Trophoblast cell (in vitro differentiated cells and primary cell): ENCODE results near the gene TTC31.

Experiments
- DNase-seq, 2 donors: peaks; one replicate each; pipeline ENCODE4 v3.0.0-alpha.2; 2016
- H2AFZ ChIP-seq: 2 replicates; pipeline ENCODE4 v1.6.1; 2013; ENCODE audit warnings: low read length, moderate library complexity, mild to moderate bottlenecking; ENCODE audit not compliant: insufficient read depth, poor library complexity
- H2AK5ac ChIP-seq: 2 replicates; pipeline ENCODE4 v1.6.1; 2013; ENCODE audit warnings: mild to moderate bottlenecking, low read length
- H2BK120ac ChIP-seq: 2 replicates; pipeline ENCODE4 v1.6.1; 2013; ENCODE audit warnings: low read length, mild to moderate bottlenecking, moderate library complexity; ENCODE audit not compliant: insufficient read depth, poor library complexity
- H2BK12ac ChIP-seq: 2 replicates; pipeline ENCODE4 v1.6.1; 2013; ENCODE audit warnings: mild to moderate bottlenecking, low read length, moderate library complexity
- H2BK5ac ChIP-seq: 2 replicates; pipeline ENCODE4 v1.6.1; 2013; ENCODE audit warnings: low read length, low read depth, moderate library complexity, mild to moderate bottlenecking; ENCODE audit not compliant: poor library complexity
- H3K14ac ChIP-seq: 2 replicates; pipeline ENCODE4 v1.6.1; 2013; ENCODE audit warnings: mild to moderate bottlenecking, low read length
- H3K18ac ChIP-seq: 2 replicates; pipeline ENCODE4 v1.6.1; 2013; ENCODE audit warnings: mild to moderate bottlenecking, low read length
- H3K23ac ChIP-seq: 2 replicates; pipeline ENCODE4 v1.6.1; 2013; ENCODE audit warnings: low read length
- H3K27ac ChIP-seq: 2 replicates; pipeline ENCODE4 v1.5.1; 2013; ENCODE audit warnings: low read depth, mild to moderate bottlenecking, inconsistent platforms, low read length, moderate library complexity
- H3K27me3 ChIP-seq: 2 replicates; pipeline ENCODE4 v1.6.1; 2013; ENCODE audit warnings: inconsistent platforms, mild to moderate bottlenecking, low read length, moderate library complexity; ENCODE audit not compliant: insufficient read depth
- H3K36me3 ChIP-seq, 2 experiments: 1 replicate in 1 of 2; 2 replicates in 1 of 2; pipeline ENCODE4 v1.6.1; 2013; ENCODE audit warnings: low read length in 2 of 2, mild to moderate bottlenecking in 2 of 2, moderate library complexity in 1 of 2; ENCODE audit not compliant: insufficient read depth in 2 of 2, control insufficient read depth in 1 of 2
- H3K4ac ChIP-seq: 2 replicates; pipeline ENCODE4 v1.6.1; 2013; ENCODE audit warnings: low read depth, mild to moderate bottlenecking, low read length, moderate library complexity
- H3K4me1 ChIP-seq, 2 experiments: 1 replicate in 1 of 2; 2 replicates in 1 of 2; pipeline ENCODE4 v1.6.1; 2013; ENCODE audit warnings: low read length in 2 of 2, mild to moderate bottlenecking in 2 of 2, moderate library complexity in 1 of 2; ENCODE audit not compliant: insufficient read depth in 2 of 2, control insufficient read depth in 1 of 2
- H3K4me2 ChIP-seq: 2 replicates; pipeline ENCODE4 v1.6.1; 2013; ENCODE audit warnings: inconsistent platforms, mild to moderate bottlenecking, low read length, moderate library complexity
- H3K4me3 ChIP-seq: 2 replicates; pipeline ENCODE4 v1.5.1; 2013; ENCODE audit warnings: mild to moderate bottlenecking, low read depth, low read length, inconsistent platforms
- H3K79me1 ChIP-seq: one replicate; pipeline ENCODE4 v1.6.1; 2013; ENCODE audit warnings: low read length
- H3K79me2 ChIP-seq: 2 replicates; pipeline ENCODE4 v1.6.1; 2013; ENCODE audit warnings: low read length, mild to moderate bottlenecking; ENCODE audit not compliant: control insufficient read depth, insufficient read depth, poor library complexity
- H3K9ac ChIP-seq: 2 replicates; pipeline ENCODE4 v1.6.1; 2013; ENCODE audit warnings: mild to moderate bottlenecking, low read length
- H3K9me3 ChIP-seq: 2 replicates; pipeline ENCODE4 v1.6.1; 2013; ENCODE audit warnings: low read depth, mild to moderate bottlenecking, control low read depth, inconsistent platforms, low read length; ENCODE audit not compliant: insufficient read depth
- H4K12ac ChIP-seq: 2 replicates; pipeline ENCODE4 v1.6.1; 2013; ENCODE audit warnings: low read depth, mild to moderate bottlenecking, low read length, moderate library complexity
- H4K8ac ChIP-seq: 2 replicates; pipeline ENCODE4 v1.6.1; 2013; ENCODE audit warnings: low read depth, mild to moderate bottlenecking, low read length, moderate library complexity
- H4K91ac ChIP-seq: one replicate; pipeline ENCODE4 v1.6.1; 2013; ENCODE audit warnings: low read depth, mild to moderate bottlenecking, low read length, moderate library complexity
- WGBS: extraction: QIAGEN DNeasy Blood & Tissue Kit; methylation state at CpG from one replicate; pipeline ENCODE4 v1.1.7; 2013; ENCODE audit warnings: missing lambda C conversion rate; ENCODE audit not compliant: insufficient read length, insufficient coverage; ENCODE audit errors: extremely low coverage; 5-methylcytosine and 5-hydroxymethylcytosine counted together

Gene TTC31

DNA sequence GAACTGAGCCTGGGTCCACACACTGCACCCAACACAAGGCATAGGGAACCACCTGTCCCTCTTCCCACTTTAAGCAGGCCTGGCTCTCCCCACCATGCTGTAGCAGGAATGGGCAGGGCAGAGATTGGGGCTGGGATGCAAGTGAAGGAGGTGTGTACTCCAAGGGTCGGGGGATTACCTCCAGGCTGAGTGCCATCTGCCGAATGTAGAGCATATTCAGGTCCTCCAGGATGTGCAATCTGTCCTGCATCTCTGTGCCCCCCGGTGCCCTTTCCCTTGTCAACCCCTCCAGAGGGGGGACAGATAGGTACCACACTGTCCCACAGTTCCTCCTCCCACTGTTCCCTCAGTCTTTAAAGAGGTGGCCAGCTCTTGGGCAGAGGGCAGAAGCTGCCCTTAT, 43.5 kb upstream of the TTC31 start:
- WGBS, result no CpG with 5 or more reads among the region's 3 CpGs

DNA sequence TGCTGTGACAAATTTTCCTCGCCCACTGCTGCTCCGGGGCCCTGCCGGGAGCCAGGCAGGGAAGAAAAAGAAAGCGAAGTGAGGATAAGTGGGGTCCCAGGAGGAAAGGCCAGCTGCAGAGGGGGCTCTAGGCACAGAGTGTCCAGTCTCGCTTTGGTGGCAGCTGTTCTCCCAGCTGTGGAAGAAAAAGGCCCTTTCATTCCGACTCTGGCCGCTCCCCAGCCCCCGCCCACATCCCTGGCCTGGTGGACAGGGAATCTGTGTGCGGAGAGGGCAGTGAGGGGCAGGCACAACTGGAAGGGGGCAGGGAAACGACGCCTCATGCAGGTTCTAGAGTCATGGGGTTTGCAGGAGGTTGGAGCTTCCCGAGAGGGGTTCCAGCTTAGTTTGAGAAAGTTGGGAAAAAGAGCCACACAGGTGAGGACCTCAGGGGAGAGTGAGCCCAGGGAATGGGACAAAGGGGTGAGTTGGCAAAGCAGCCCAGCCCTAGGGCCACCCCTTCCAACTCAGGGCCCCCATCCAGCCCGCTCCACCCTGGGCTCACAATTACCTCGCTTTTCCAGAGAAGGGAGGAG, 43.0 kb upstream of the TTC31 start:
- no peaks in the 10 kb centered on the region for H3K27me3 ChIP-seq
- peaks cover 40% of the 10 kb centered on the region for H3K79me2 ChIP-seq
- peak overlapping the region; percentile 91 for H3K14ac ChIP-seq
- peak overlapping the region; percentile 73 for H2BK120ac ChIP-seq
- H3K4me3 ChIP-seq, result peak overlapping the region; percentile 72
- peak overlapping the region; percentile 15 for H2BK12ac ChIP-seq
- peak overlapping the region; percentile 75 for H4K12ac ChIP-seq
- H3K79me1 ChIP-seq, result peaks cover 26% of the 10 kb centered on the region
- DNase-seq, result no peak
- H3K9me3 ChIP-seq, result no peaks in the 10 kb centered on the region
- H3K4me1 ChIP-seq, result peaks cover 14 to 17% of the 10 kb centered on the region in 2 experiments
- H3K36me3 ChIP-seq, result peaks cover 19 to 25% of the 10 kb centered on the region in 2 experiments
- H3K27ac ChIP-seq, result peak overlapping the region; percentile 94
- H4K91ac ChIP-seq, result peak overlapping the region; percentile 95
- H2BK5ac ChIP-seq, result peak overlapping the region; percentile 83
- H3K23ac ChIP-seq, result no peak overlapping the region
- peak overlapping the region; percentile 48 for H2AFZ ChIP-seq
- H3K18ac ChIP-seq, result peak overlapping the region; percentile 83
- no CpG with 5 or more reads among the region's 14 CpGs for WGBS
- peak overlapping the region; percentile 82 for H2AK5ac ChIP-seq
- peak overlapping the region; percentile 78 for H3K4me2 ChIP-seq
- H3K4ac ChIP-seq, result peak overlapping the region; percentile 84
- peak overlapping the region; percentile 90 for H3K9ac ChIP-seq
- peak overlapping the region; percentile 86 for H4K8ac ChIP-seq

More for the DNA sequence above, 43.5 kb upstream of the TTC31 start:
- Histone ChIP-seq H3K4me2 (peak overlapping the region; percentile 78), H2AFZ (no peak overlapping the region), H4K8ac (no peak overlapping the region), H3K79me1 (peaks cover 26% of the 10 kb centered on the region), H3K23ac (no peak overlapping the region), H3K27me3 (no peaks in the 10 kb centered on the region), H3K79me2 (peaks cover 40% of the 10 kb centered on the region), H3K9ac (peak overlapping the region; percentile 90), H2BK5ac (peak overlapping the region; percentile 83), H3K4me1 (peaks cover 14 to 17% of the 10 kb centered on the region in 2 experiments), H4K12ac (no peak overlapping the region), H3K27ac (no peak overlapping the region), H3K36me3 (peaks cover 21 to 27% of the 10 kb centered on the region in 2 experiments), H3K4ac (peak overlapping the region; percentile 84), H2AK5ac (peak overlapping the region; percentile 82), H2BK120ac (no peak overlapping the region), H2BK12ac (no peak overlapping the region), H3K18ac (no peak overlapping the region), H4K91ac (peak overlapping the region; percentile 95), H3K4me3 (peak overlapping the region; percentile 72), H3K14ac (peak overlapping the region; percentile 91), H3K9me3 (no peaks in the 10 kb centered on the region)
- DNase-seq, result no peak

DNA sequence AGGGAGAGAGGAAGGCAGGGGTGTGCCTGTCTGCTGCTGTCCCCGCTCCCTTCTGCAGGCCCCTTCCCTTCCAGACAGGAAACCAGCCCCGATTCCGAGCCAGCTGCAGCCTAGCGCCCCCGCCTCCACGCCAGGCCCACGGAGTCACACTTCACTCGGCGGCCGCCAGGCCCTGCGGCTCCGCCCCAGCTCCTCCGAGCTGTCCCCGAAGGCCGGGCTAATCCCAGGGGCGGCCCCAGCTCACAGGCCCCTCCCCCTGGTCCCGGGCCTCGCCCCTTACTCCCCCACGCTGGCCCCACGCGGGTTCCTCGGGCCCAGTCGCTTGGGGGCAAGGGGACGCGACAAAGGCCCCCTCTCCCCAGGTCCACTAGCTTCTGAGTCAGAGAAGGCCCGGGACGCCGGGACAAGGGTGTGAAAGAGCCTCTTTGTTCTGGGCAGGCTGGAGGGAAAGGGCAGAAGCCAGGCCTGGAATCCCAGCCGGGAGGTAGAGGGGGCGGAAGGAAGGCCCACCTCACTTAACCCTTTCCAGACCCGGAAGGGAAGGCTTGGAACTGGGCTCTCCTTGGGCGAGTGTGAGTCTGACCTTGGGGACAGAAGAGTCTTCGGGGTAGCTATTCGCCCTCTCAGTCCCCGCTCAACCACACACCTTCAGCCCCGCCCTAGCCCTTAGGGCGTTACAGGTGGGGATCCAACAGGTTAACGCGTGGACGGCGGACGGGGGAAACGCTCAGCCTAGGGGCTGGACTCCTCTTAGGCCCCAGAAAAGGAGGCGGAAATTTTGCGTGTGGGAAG, 42.3 kb upstream of the TTC31 start:
- H2BK120ac ChIP-seq, result peak overlapping the region; percentile 73
- H4K12ac ChIP-seq, result peak overlapping the region; percentile 75
- H3K4me3 ChIP-seq, result peak overlapping the region; percentile 84
- H3K23ac ChIP-seq, result no peak overlapping the region
- H2AFZ ChIP-seq, result peak overlapping the region; percentile 48
- H4K8ac ChIP-seq, result peak overlapping the region; percentile 86
- no CpG with 5 or more reads among the region's 45 CpGs for WGBS
- H3K18ac ChIP-seq, result peak overlapping the region; percentile 83
- H3K27me3 ChIP-seq, result no peaks in the 10 kb centered on the region
- H2BK5ac ChIP-seq, result peak overlapping the region; percentile 86
- peak overlapping the region; percentile 84 for H3K4ac ChIP-seq
- peak overlapping the region; percentile 90 for H3K9ac ChIP-seq
- H3K9me3 ChIP-seq, result no peaks in the 10 kb centered on the region
- peak overlapping the region; percentile 82 for H2AK5ac ChIP-seq
- peaks cover 14 to 17% of the 10 kb centered on the region in 2 experiments for H3K4me1 ChIP-seq
- peaks cover 40% of the 10 kb centered on the region for H3K79me2 ChIP-seq
- peak; percentile 64 to 65 for DNase-seq
- peak overlapping the region; percentile 95 for H4K91ac ChIP-seq
- H3K4me2 ChIP-seq, result peak overlapping the region; percentile 78
- H3K36me3 ChIP-seq, result peaks cover 18 to 19% of the 10 kb centered on the region in 2 experiments
- H3K27ac ChIP-seq, result peak overlapping the region; percentile 94
- no peak overlapping the region for H2BK12ac ChIP-seq
- H3K79me1 ChIP-seq, result peaks cover 26% of the 10 kb centered on the region
- H3K14ac ChIP-seq, result peak overlapping the region; percentile 91

DNA sequence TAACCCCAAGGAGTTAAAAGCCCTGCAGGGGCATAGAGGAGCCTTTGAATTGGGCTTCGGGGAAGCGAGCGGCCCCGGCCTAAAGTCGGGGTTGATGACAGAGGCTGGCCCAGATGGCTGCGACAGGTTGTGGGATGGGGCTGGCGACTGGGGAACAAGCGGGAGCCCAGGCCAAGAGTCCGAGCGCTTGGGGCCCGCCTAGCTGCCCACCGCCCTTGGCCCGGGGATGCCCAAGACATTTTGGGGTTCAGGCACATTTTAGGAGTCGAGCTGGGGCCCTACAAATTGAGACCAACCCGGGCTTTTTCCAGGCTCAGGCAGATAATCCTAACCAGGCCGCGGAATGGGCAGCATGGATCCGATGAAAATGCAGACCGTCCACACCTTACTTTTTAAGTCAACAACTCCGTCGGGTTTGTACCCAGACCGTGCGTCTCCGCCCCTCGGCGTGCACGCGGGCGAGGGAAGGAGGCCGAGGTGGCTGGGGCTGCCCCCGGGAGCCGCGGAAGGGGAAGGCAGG, 41.7 kb upstream of the TTC31 start:
- Histone ChIP-seq H2AFZ (peak overlapping the region; percentile 87), H4K12ac (peak overlapping the region; percentile 85), H3K4ac (peak overlapping the region; percentile 50), H3K9me3 (no peaks in the 10 kb centered on the region), H3K79me1 (peaks cover 26% of the 10 kb centered on the region), H3K14ac (peak overlapping the region; percentile 79), H3K27ac (peak overlapping the region; percentile 94), H3K4me3 (peak overlapping the region; percentile 84), H3K9ac (peak overlapping the region; percentile 81), H3K4me1 (peaks cover 14 to 17% of the 10 kb centered on the region in 2 experiments), H3K4me2 (peak overlapping the region; percentile 78), H3K18ac (peak overlapping the region; percentile 64), H2AK5ac (peak overlapping the region; percentile 67), H3K27me3 (no peaks in the 10 kb centered on the region), H2BK120ac (peak overlapping the region; percentile 45), H2BK5ac (peak overlapping the region; percentile 86), H4K8ac (peak overlapping the region; percentile 78), H2BK12ac (no peak overlapping the region), H3K36me3 (peaks cover 11 to 14% of the 10 kb centered on the region in 2 experiments), H3K79me2 (peaks cover 36% of the 10 kb centered on the region), H3K23ac (no peak overlapping the region), H4K91ac (peak overlapping the region; percentile 80)
- WGBS, result no CpG with 5 or more reads among the region's 33 CpGs
- DNase-seq, result no peak
